Bronchial epithelial cell (primary cell): ENCODE data around the gene BEGAIN. TPM values are rescaled to one million over a fixed set of nuclear protein-coding genes. Genes with fewer than 3 reads are reported as not detected.

Experiments used
- DNase-seq: peaks from one replicate; pipeline ENCODE4 v3.0.0-alpha.2; 2010; ENCODE audit warnings: low read depth
- FAIRE-seq: peaks from 2 replicates; lab custom pipeline; 2011; peaks lifted over from hg19 to GRCh38; lab: Jason Lieb, UNC
- H3K27me3 ChIP-seq: 2 replicates; pipeline ENCODE4 v1.5.1; 2011; ENCODE audit warnings: low read length; ENCODE audit not compliant: control insufficient read depth, insufficient read depth
- H3K36me3 ChIP-seq: 2 replicates; pipeline ENCODE4 v1.5.1; 2011; ENCODE audit warnings: low read length; ENCODE audit not compliant: control insufficient read depth, insufficient read depth
- H3K4me3 ChIP-seq: 2 replicates; pipeline ENCODE4 v1.5.1; 2011; ENCODE audit warnings: mild to moderate bottlenecking, low read depth, low read length, control low read depth
- CTCF ChIP-seq: IDR thresholded peaks from 2 replicates; pipeline ENCODE4 v1.5.1; 2011; ENCODE audit warnings: mild to moderate bottlenecking, moderate library complexity, low read length, control low read depth, inconsistent platforms; ENCODE audit not compliant: insufficient read depth, severe bottlenecking
- total RNA-seq: library from RNA; depleted of rRNA; stranded (reverse); fragments of >200 nt; gene quantifications from 2 replicates; pipeline ENCODE4 v1.2.1, GENCODE V29; 2014

BEGAIN gene
- total RNA-seq, 1 donor from 2014 or later = 1.1 TPM

- FAIRE-seq (no peak), DNase-seq (no peak)
- no peak for TF ChIP-seq CTCF
- no peak overlapping the region for H3K4me3 ChIP-seq
- peaks cover 4% of the 10 kb centered on the region for H3K27me3 ChIP-seq
- H3K36me3 ChIP-seq = no peaks in the 10 kb centered on the region
Measured at GRCh38 chr14:100592972-100593371, 5.8 kb upstream of the BEGAIN start.

GRCh38 chr14:100592461-100592891, 5.3 kb upstream of the BEGAIN start:
- H3K27me3 ChIP-seq = peaks cover 7% of the 10 kb centered on the region
- no peak for TF ChIP-seq CTCF
- FAIRE-seq (no peak), DNase-seq (no peak)
- H3K36me3 ChIP-seq = no peaks in the 10 kb centered on the region
- no peak overlapping the region for H3K4me3 ChIP-seq

GRCh38 chr14:100591453-100592371, 4.5 kb upstream of the BEGAIN start:
- Histone ChIP-seq H3K27me3 (peaks cover 7% of the 10 kb centered on the region), H3K4me3 (no peak overlapping the region), H3K36me3 (no peaks in the 10 kb centered on the region)
- FAIRE-seq (no peak), DNase-seq (no peak)
- TF ChIP-seq CTCF = no peak

GRCh38 chr14:100590726-100591452, 3.7 kb upstream of the BEGAIN start:
- Histone ChIP-seq H3K4me3 (no peak overlapping the region), H3K36me3 (no peaks in the 10 kb centered on the region), H3K27me3 (peaks cover 7% of the 10 kb centered on the region)
- FAIRE-seq = no peak
- no peak for DNase-seq
- TF ChIP-seq CTCF = no peak

- TF ChIP-seq CTCF = no peak
- Histone ChIP-seq H3K4me3 (no peak overlapping the region), H3K36me3 (no peaks in the 10 kb centered on the region), H3K27me3 (peaks cover 7% of the 10 kb centered on the region)
- no peak for DNase-seq
- FAIRE-seq = peak; percentile 64
Measured at GRCh38 chr14:100589760-100590469, 2.7 kb upstream of the BEGAIN start.
